Endothelial cell of umbilical vein (primary cell): ENCODE results near the gene ACTR1A. TPM values are rescaled to one million over a fixed set of nuclear protein-coding genes. Genes with fewer than 3 reads are reported as not detected.

Experiments
- BruUV-seq: library from RNA; stranded (reverse); fragments of 400-500 nt; replicated peaks from 2 replicates; lab custom pipeline; 2021; lab: Mats Ljungman, UMichigan
- CTCF ChIA-PET: fragments of 300-600, 350-600 bp; sonication (Branson Sonifier 250); formaldehyde crosslinking; loops from one replicate; lab custom pipeline; 2021; ENCODE audit warnings: antibody characterized with exemption, inconsistent platforms; lab: Charles Lee
- POLR2A ChIA-PET: fragments of 300-600, 350-600 bp; sonication (Branson Sonifier 250); formaldehyde crosslinking; loops from one replicate; lab custom pipeline; 2021; ENCODE audit warnings: antibody characterized with exemption, inconsistent platforms; lab: Charles Lee
- DNase-seq: peaks from one replicate; pipeline ENCODE4 v3.0.0-alpha.2; 2011; ENCODE audit warnings: low read depth, low spot score
- FAIRE-seq: peaks from 2 replicates; lab custom pipeline; 2011; peaks lifted over from hg19 to GRCh38; lab: Jason Lieb, UNC
- H2AFZ ChIP-seq: 2 replicates; pipeline ENCODE4 v1.6.0; 2012; ENCODE audit warnings: low read depth, low read length, control low read depth, inconsistent platforms
- H3K27ac ChIP-seq: 2 replicates; pipeline ENCODE4 v1.5.1; 2011; ENCODE audit warnings: low read depth, mild to moderate bottlenecking, control low read depth, low read length, moderate library complexity; ENCODE audit not compliant: insufficient read depth
- H3K27me3 ChIP-seq, 2 experiments: 2 replicates each; pipeline versions ENCODE4 v1.6.0 to v1.6.1; 2011; ENCODE audit warnings: low read length in 2 of 2, mixed read lengths in 1 of 2; ENCODE audit not compliant: control insufficient read depth in 2 of 2, insufficient read depth in 2 of 2
- H3K36me3 ChIP-seq, 2 experiments: 2 replicates in 1 of 2; 3 replicates in 1 of 2; pipeline ENCODE4 v1.5.1; 2011; ENCODE audit warnings: low read length in 2 of 2, mild to moderate bottlenecking in 1 of 2, moderate library complexity in 1 of 2; ENCODE audit not compliant: control insufficient read depth in 2 of 2, insufficient read depth in 2 of 2; ENCODE audit errors: extremely low read depth in 1 of 2
- H3K4me1 ChIP-seq: 3 replicates; pipeline ENCODE4 v1.5.1; 2011; ENCODE audit warnings: mild to moderate bottlenecking, low read length; ENCODE audit not compliant: control insufficient read depth, insufficient read depth; ENCODE audit errors: extremely low read depth
- H3K4me2 ChIP-seq: 2 replicates; pipeline ENCODE4 v1.6.1; 2011; ENCODE audit warnings: low read length, control low read depth, mixed read lengths; ENCODE audit not compliant: insufficient read depth
- H3K4me3 ChIP-seq, 3 experiments: fragments of 200-600 bp in 1 of 3; sonication (generic), shearing (Covaris generic) in 1 of 3; replicated peaks in 1 of 3; 2 replicates each; pipeline ENCODE4 v1.5.1; 2011 to 2016; ENCODE audit warnings: control low read depth in 3 of 3, low read length in 3 of 3, mild to moderate bottlenecking in 2 of 3, inconsistent platforms in 1 of 3, low read depth in 1 of 3, moderate library complexity in 1 of 3; ENCODE audit not compliant: insufficient read depth in 1 of 3
- H3K79me2 ChIP-seq: 2 replicates; pipeline ENCODE4 v1.6.0; 2012; ENCODE audit warnings: low read length, inconsistent platforms; ENCODE audit not compliant: control insufficient read depth, insufficient read depth
- H3K9ac ChIP-seq: replicated peaks from 2 replicates; pipeline ENCODE3; 2011; ENCODE audit warnings: low read length, control low read depth; ENCODE audit not compliant: insufficient read depth; ENCODE audit errors: extremely low read depth
- H3K9me1 ChIP-seq: replicated peaks from 3 replicates; pipeline ENCODE4 v1.6.0; 2011; ENCODE audit warnings: mild to moderate bottlenecking, low read length; ENCODE audit not compliant: control insufficient read depth, insufficient read depth; ENCODE audit errors: extremely low read depth
- H3K9me3 ChIP-seq: replicated peaks from 2 replicates; pipeline ENCODE4 v1.5.1; 2012; ENCODE audit warnings: low read length, inconsistent platforms; ENCODE audit not compliant: control insufficient read depth, insufficient read depth
- H4K20me1 ChIP-seq: replicated peaks from 2 replicates; pipeline ENCODE3; 2011; ENCODE audit warnings: mild to moderate bottlenecking, low read length; ENCODE audit not compliant: control insufficient read depth, insufficient read depth; ENCODE audit errors: extremely low read depth
- EZH2 ChIP-seq: IDR thresholded peaks from 2 replicates; pipeline ENCODE4 v1.6.1; 2012; ENCODE audit warnings: borderline replicate concordance, low read depth, mild to moderate bottlenecking, moderate library complexity, low read length, inconsistent platforms; ENCODE audit not compliant: severe bottlenecking
- FOS ChIP-seq: IDR thresholded peaks from 2 replicates; pipeline ENCODE4 v1.6.1; 2011; ENCODE audit warnings: mild to moderate bottlenecking, low read length, moderate library complexity, borderline replicate concordance; ENCODE audit not compliant: insufficient read depth
- JUN ChIP-seq: IDR thresholded peaks from 2 replicates; pipeline ENCODE4 v1.6.1; 2011; ENCODE audit warnings: borderline replicate concordance, low read depth; ENCODE audit not compliant: insufficient read length, insufficient read depth
- POLR2A ChIP-seq: IDR thresholded peaks from 2 replicates; pipeline ENCODE4 v1.6.1; 2012; ENCODE audit warnings: low read depth, mild to moderate bottlenecking, control low read depth, low read length
- dilution Hi-C: fragments of 300-500 bp; cut with MboI; formaldehyde crosslinking; loops from one replicate; pipeline ENCODE4 v1.15.0; 2019; ENCODE audit warnings: low sequenced_read_pairs; ENCODE audit not compliant: extremely low pct_ligation_motif_present
- intact Hi-C: fragments of 100-400 bp; cut with micrococcal nuclease; formaldehyde crosslinking; loops from one replicate; pipeline ENCODE4 v1.10.0; 2022
- polyA plus RNA-seq, 4 experiments: library from polyadenylated mRNA; depleted of rRNA in 3 of 4; stranded (reverse) in 3 of 4; unstranded in 1 of 4; fragments of >200 nt; gene quantifications; 2 replicates each; pipeline versions ENCODE4 v1.2.1 to v1.2.3, GENCODE V29; 2011 to 2012; ENCODE audit warnings: missing spikeins in 1 of 4
- total RNA-seq: library from RNA; stranded (reverse); gene quantifications from 2 replicates; pipeline ENCODE4 v1.2.3, GENCODE V29; 2021
- TF ChIP-seq, protein P1 (sequence below): IDR thresholded peaks from 2 replicates; pipeline ENCODE4 v1.6.1; 2011; ENCODE audit not compliant: insufficient read depth, insufficient read length
- TF ChIP-seq, protein P2 (sequence below), 2 donors: IDR thresholded peaks; 1 replicate in 1 of 2; 2 replicates in 1 of 2; pipeline ENCODE4 v1.5.1; 2011; ENCODE audit warnings: low read length in 2 of 2, mild to moderate bottlenecking in 2 of 2, moderate library complexity in 2 of 2, control low read depth in 1 of 2, inconsistent platforms in 1 of 2, low read depth in 1 of 2; ENCODE audit not compliant: insufficient read depth in 1 of 2; ENCODE audit errors: extremely low read depth in 1 of 2

ACTR1A gene
- total and polyA plus RNA-seq, 2 donors (not counting 3 experiments of a cell fraction or from before 2014, with no cell fraction given), result 155 to 164 TPM

DNA sequence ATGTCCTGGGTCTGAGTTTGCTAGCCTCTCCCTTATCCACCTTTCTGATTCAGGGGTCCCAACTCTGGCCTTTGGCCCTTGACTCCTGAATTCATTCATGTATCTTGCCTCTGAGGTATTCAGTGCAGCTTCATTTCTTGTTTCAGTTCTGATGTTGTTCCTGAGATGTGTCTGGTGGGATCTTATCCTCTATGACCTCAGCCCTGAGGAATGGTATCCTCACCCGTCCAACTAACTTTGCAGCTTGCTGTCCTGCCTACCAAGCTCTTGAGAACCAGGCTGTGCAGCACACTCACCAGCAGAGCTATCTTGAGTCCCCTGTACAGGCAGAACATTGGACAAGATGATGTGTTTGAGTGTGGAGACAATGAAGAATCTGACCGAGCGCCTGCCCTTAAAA is 15.0 kb upstream of the ACTR1A start:
- POLR2A ChIA-PET, result no interaction called here
- CTCF ChIA-PET, result interaction anchor here (1.1 to 2.3 kb wide), 3 partner anchors 11 to 66 kb away, joined by 3 to 12 read pairs (median 5); partner anchors contain the start of gene SUFU
- no peaks in the 10 kb centered on the region for H3K27me3 ChIP-seq
- no peak for DNase-seq
- H4K20me1 ChIP-seq, result peaks cover 2% of the 10 kb centered on the region
- no peak overlapping the region for H3K4me2 ChIP-seq
- H3K4me3 ChIP-seq, result no peak overlapping the region
- no peak for TF ChIP-seq JUN
- TF ChIP-seq EZH2, result no peak
- TF ChIP-seq, protein P1, sequence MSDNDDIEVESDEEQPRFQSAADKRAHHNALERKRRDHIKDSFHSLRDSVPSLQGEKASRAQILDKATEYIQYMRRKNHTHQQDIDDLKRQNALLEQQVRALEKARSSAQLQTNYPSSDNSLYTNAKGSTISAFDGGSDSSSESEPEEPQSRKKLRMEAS, result no peak
- TF ChIP-seq, protein P2, sequence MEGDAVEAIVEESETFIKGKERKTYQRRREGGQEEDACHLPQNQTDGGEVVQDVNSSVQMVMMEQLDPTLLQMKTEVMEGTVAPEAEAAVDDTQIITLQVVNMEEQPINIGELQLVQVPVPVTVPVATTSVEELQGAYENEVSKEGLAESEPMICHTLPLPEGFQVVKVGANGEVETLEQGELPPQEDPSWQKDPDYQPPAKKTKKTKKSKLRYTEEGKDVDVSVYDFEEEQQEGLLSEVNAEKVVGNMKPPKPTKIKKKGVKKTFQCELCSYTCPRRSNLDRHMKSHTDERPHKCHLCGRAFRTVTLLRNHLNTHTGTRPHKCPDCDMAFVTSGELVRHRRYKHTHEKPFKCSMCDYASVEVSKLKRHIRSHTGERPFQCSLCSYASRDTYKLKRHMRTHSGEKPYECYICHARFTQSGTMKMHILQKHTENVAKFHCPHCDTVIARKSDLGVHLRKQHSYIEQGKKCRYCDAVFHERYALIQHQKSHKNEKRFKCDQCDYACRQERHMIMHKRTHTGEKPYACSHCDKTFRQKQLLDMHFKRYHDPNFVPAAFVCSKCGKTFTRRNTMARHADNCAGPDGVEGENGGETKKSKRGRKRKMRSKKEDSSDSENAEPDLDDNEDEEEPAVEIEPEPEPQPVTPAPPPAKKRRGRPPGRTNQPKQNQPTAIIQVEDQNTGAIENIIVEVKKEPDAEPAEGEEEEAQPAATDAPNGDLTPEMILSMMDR (IDR thresholded peaks at IDR 0.05; ENCODE audit: extremely low read depth in 1 of 2, insufficient read depth in 1 of 2, low read depth in 1 of 2, low read length in 2 of 2), result no peak
- no peak for TF ChIP-seq FOS
- no peak for TF ChIP-seq POLR2A
- no peak overlapping the region for H3K9ac ChIP-seq
- H3K9me1 ChIP-seq, result peaks cover 2% of the 10 kb centered on the region
- dilution Hi-C loops, result no loop called here
- peaks cover 2 to 14% of the 10 kb centered on the region in 2 experiments for H3K36me3 ChIP-seq
- H3K9me3 ChIP-seq, result no peaks in the 10 kb centered on the region
- FAIRE-seq, result no peak
- BruUV-seq, result no TSS peak
- intact Hi-C loops, result no loop called here
- no peak overlapping the region for H2AFZ ChIP-seq
- H3K79me2 ChIP-seq, result no peaks in the 10 kb centered on the region
- no peaks in the 10 kb centered on the region for H3K4me1 ChIP-seq
- H3K27ac ChIP-seq, result no peak overlapping the region
